PFSK-1 (cell line): ENCODE results near the gene IARS1.

ENCODE experiments used
- FOXP2 ChIP-seq: optimal IDR thresholded peaks from 2 replicates; pipeline ENCODE3; 2011; ENCODE audit warnings: borderline replicate concordance, control low read depth, inconsistent platforms; ENCODE audit not compliant: insufficient read depth; ENCODE audit errors: extremely low read length, extremely low read depth
- POLR2AphosphoS5 ChIP-seq: IDR thresholded peaks from 2 replicates; pipeline ENCODE4 v1.6.1; 2012; ENCODE audit warnings: low read depth, mild to moderate bottlenecking, control low read depth, low read length, moderate library complexity
- REST ChIP-seq, 2 experiments: IDR thresholded peaks; 2 replicates each; pipeline versions ENCODE4 v1.6.1 to v1.8.0; 2011 to 2012; ENCODE audit warnings: low read depth in 2 of 2, low read length in 2 of 2, control low read depth in 1 of 2, inconsistent platforms in 1 of 2, mild to moderate bottlenecking in 1 of 2, moderate library complexity in 1 of 2; ENCODE audit not compliant: insufficient read depth in 1 of 2
- SIN3A ChIP-seq: IDR thresholded peaks from 2 replicates; pipeline ENCODE4 v1.6.1; 2012; ENCODE audit warnings: mild to moderate bottlenecking, low read length, moderate library complexity, borderline replicate concordance; ENCODE audit not compliant: insufficient read depth
- TAF1 ChIP-seq: IDR thresholded peaks from 2 replicates; pipeline ENCODE4 v1.6.1; 2012; ENCODE audit warnings: low read length, control low read depth, borderline replicate concordance; ENCODE audit not compliant: insufficient read depth

IARS1 gene

GRCh38 chr9:92263131-92263530 lies 30.4 kb downstream of the IARS1 start:
- no peak for TF ChIP-seq REST (IDR thresholded peaks at IDR 0.05; ENCODE audit: insufficient read depth in 1 of 2, low read depth in 2 of 2, low read length in 2 of 2)
- TF ChIP-seq SIN3A, result no peak
- TF ChIP-seq POLR2AphosphoS5, result no peak
- no peak for TF ChIP-seq TAF1
- no peak for TF ChIP-seq FOXP2

- TF ChIP-seq REST (IDR thresholded peaks at IDR 0.05; ENCODE audit: insufficient read depth in 1 of 2, low read depth in 2 of 2, low read length in 2 of 2) (no peak), POLR2AphosphoS5 (no peak), FOXP2 (no peak), SIN3A (no peak), TAF1 (no peak)
These were observed 36.2 kb downstream of the IARS1 start for GRCh38 chr9:92257327-92257726.

GRCh38 chr9:92254381-92255337 lies 38.8 kb downstream of the IARS1 start:
- TF ChIP-seq TAF1, result no peak
- TF ChIP-seq POLR2AphosphoS5, result no peak
- no peak for TF ChIP-seq SIN3A

- no peak for TF ChIP-seq POLR2AphosphoS5
- no peak for TF ChIP-seq FOXP2
- TF ChIP-seq REST (IDR thresholded peaks at IDR 0.05; ENCODE audit: insufficient read depth in 1 of 2, low read depth in 2 of 2, low read length in 2 of 2), result no peak
- TF ChIP-seq TAF1, result no peak
These were observed 39.8 kb downstream of the IARS1 start for GRCh38 chr9:92253656-92254055.

GRCh38 chr9:92247981-92248380 lies 45.5 kb downstream of the IARS1 start:
- no peak for TF ChIP-seq POLR2AphosphoS5
- TF ChIP-seq SIN3A, result no peak
- TF ChIP-seq TAF1, result no peak
- no peak for TF ChIP-seq FOXP2
- TF ChIP-seq REST (IDR thresholded peaks at IDR 0.05; ENCODE audit: insufficient read depth in 1 of 2, low read depth in 2 of 2, low read length in 2 of 2), result no peak
